Neural cell (in vitro differentiated cells): ENCODE results near the gene IRF3. TPM values are rescaled to one million over a fixed set of nuclear protein-coding genes. Genes with fewer than 3 reads are reported as not detected.

Experiments used
- H2AFZ ChIP-seq: fragments of 200-600, 300-800 bp; sonication (generic), shearing (Covaris generic); 2 replicates; pipeline ENCODE4 v1.6.0; 2014; ENCODE audit warnings: low read depth, mild to moderate bottlenecking, antibody characterized with exemption, low read length, moderate library complexity
- H3F3A ChIP-seq: fragments of 200-600 bp; shearing (Covaris generic); 2 replicates; pipeline ENCODE4 v1.6.1; 2016; ENCODE audit warnings: mild to moderate bottlenecking, moderate library complexity, mixed read lengths, antibody characterized with exemption, low read length; ENCODE audit not compliant: insufficient read depth, poor library complexity, severe bottlenecking
- H3K27ac ChIP-seq: fragments of 200-600, 300-800 bp; sonication (generic), shearing (Covaris generic); 2 replicates; pipeline ENCODE4 v1.5.1; 2014; ENCODE audit warnings: mild to moderate bottlenecking, low read length, moderate library complexity
- H3K27me3 ChIP-seq: fragments of 300-800, 200-600 bp; sonication (generic), shearing (Covaris generic); 2 replicates; pipeline ENCODE4 v1.6.0; 2014; ENCODE audit warnings: mild to moderate bottlenecking, low read depth, low read length, moderate library complexity; ENCODE audit not compliant: insufficient read depth
- H3K36me3 ChIP-seq: fragments of 300-800, 200-600 bp; sonication (generic), shearing (Covaris generic); 2 replicates; pipeline ENCODE4 v1.5.1; 2014; ENCODE audit warnings: mild to moderate bottlenecking, antibody characterized with exemption, low read length, moderate library complexity; ENCODE audit not compliant: insufficient read depth
- H3K4me2 ChIP-seq: fragments of 300-800, 200-600 bp; sonication (generic), shearing (Covaris generic); 2 replicates; pipeline ENCODE4 v1.6.0; 2014; ENCODE audit warnings: mild to moderate bottlenecking, low read length
- H3K4me3 ChIP-seq: fragments of 300-800, 200-600 bp; sonication (generic), shearing (Covaris generic); 2 replicates; pipeline ENCODE4 v1.5.1; 2014; ENCODE audit warnings: mild to moderate bottlenecking, low read length, moderate library complexity
- H3K79me2 ChIP-seq: fragments of 200-600 bp; shearing (Covaris generic); replicated peaks from 2 replicates; pipeline ENCODE4 v1.6.0; 2014; ENCODE audit warnings: mild to moderate bottlenecking, low read length, moderate library complexity; ENCODE audit not compliant: insufficient read depth
- H3K9ac ChIP-seq: fragments of 300-800, 200-600 bp; sonication (generic), shearing (Covaris generic); 2 replicates; pipeline ENCODE4 v1.6.1; 2016; ENCODE audit warnings: mild to moderate bottlenecking, low read length, mixed read lengths
- H3K9me2 ChIP-seq: fragments of 200-600 bp; shearing (Covaris generic); 2 replicates; pipeline ENCODE4 v1.6.1; 2016; ENCODE audit warnings: mild to moderate bottlenecking, low read length, mixed read lengths; ENCODE audit not compliant: insufficient read depth
- H3K9me3 ChIP-seq: fragments of 200-600, 300-800 bp; sonication (generic), shearing (Covaris generic); 2 replicates; pipeline ENCODE4 v1.6.1; 2016; ENCODE audit warnings: mild to moderate bottlenecking, mixed run types, low read length, moderate library complexity, mixed read lengths
- H4K20me1 ChIP-seq: fragments of 200-600 bp; shearing (Covaris generic); 2 replicates; pipeline ENCODE4 v1.6.1; 2016; ENCODE audit warnings: mild to moderate bottlenecking, mixed run types; ENCODE audit not compliant: insufficient read depth
- EP300 ChIP-seq: fragments of 450-650 bp; conservative IDR thresholded peaks from 2 replicates; pipeline ENCODE4 v1.6.1; 2014; ENCODE audit warnings: antibody characterized with exemption, mild to moderate bottlenecking, moderate library complexity; ENCODE audit not compliant: poor library complexity, severe bottlenecking
- EZH2 ChIP-seq: fragments of 200-600, 300-800 bp; shearing (Covaris generic), sonication (generic); IDR thresholded peaks from 2 replicates; pipeline ENCODE4 v1.6.1; 2014; ENCODE audit warnings: antibody characterized with exemption, low read length, borderline replicate concordance, mild to moderate bottlenecking; ENCODE audit not compliant: insufficient read depth, poor library complexity, severe bottlenecking
- MXI1 ChIP-seq: fragments of 450-650 bp; conservative IDR thresholded peaks from 2 replicates; pipeline ENCODE4 v1.6.1; 2014; ENCODE audit warnings: antibody characterized with exemption, mild to moderate bottlenecking; ENCODE audit not compliant: poor library complexity, severe bottlenecking
- POLR2AphosphoS5 ChIP-seq: IDR thresholded peaks from 2 replicates; pipeline ENCODE4 v1.6.1; 2012
- RAD21 ChIP-seq: fragments of 450-650 bp; conservative IDR thresholded peaks from 2 replicates; pipeline ENCODE4 v1.6.1; 2014; ENCODE audit warnings: antibody characterized with exemption, mild to moderate bottlenecking, moderate library complexity
- SMC3 ChIP-seq: fragments of 450-650 bp; conservative IDR thresholded peaks from 2 replicates; pipeline ENCODE4 v1.6.1; 2014; ENCODE audit warnings: antibody characterized with exemption, mild to moderate bottlenecking, moderate library complexity; ENCODE audit not compliant: poor library complexity
- TAF1 ChIP-seq: IDR thresholded peaks from 2 replicates; pipeline ENCODE4 v1.6.1; 2012; ENCODE audit warnings: low read depth
- polyA plus RNA-seq: library from polyadenylated mRNA; depleted of rRNA; stranded (reverse); fragments of >200 nt; gene quantifications from 2 replicates; pipeline ENCODE4 v1.2.3, GENCODE V29; 2014
- TF ChIP-seq, protein P1 (sequence below): IDR thresholded peaks from 2 replicates; pipeline ENCODE4 v1.6.1; 2012; ENCODE audit warnings: borderline replicate concordance
- TF ChIP-seq, protein P2 (sequence below): fragments of 450-650 bp; IDR thresholded peaks from 2 replicates; pipeline ENCODE4 v1.5.1; 2014; ENCODE audit warnings: antibody characterized with exemption, mild to moderate bottlenecking, moderate library complexity; ENCODE audit not compliant: poor library complexity, severe bottlenecking

The IRF3 gene
- polyA plus RNA-seq, 1 donor from 2014 or later = 39.4 TPM

DNA sequence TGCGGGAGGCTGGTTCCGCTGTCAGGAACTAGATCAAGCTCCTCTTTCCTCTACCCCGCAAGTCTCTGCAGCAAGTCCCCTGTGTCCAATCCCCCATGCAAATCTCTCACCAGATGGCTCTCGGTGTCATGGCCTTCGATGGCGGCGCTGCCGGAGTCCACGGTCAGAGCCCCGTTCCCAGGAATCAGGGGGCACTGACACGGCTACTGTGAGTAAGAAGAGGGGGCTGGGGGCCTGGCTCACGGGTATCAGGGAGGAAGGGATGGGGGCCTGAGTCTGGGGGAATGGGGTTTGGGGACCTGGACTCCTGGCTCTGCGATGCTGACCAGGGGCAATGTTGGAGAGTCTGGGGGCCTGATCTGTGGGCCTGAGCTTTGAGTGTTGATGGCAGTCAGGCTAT is 19.7 kb downstream of the IRF3 start:
- H3K27me3 ChIP-seq = no peaks in the 10 kb centered on the region
- no peak overlapping the region for H3K4me2 ChIP-seq
- H3K9me3 ChIP-seq = no peaks in the 10 kb centered on the region
- H2AFZ ChIP-seq = no peak overlapping the region
- H3F3A ChIP-seq = peaks cover under 1% of the 10 kb centered on the region
- TF ChIP-seq, protein P1, sequence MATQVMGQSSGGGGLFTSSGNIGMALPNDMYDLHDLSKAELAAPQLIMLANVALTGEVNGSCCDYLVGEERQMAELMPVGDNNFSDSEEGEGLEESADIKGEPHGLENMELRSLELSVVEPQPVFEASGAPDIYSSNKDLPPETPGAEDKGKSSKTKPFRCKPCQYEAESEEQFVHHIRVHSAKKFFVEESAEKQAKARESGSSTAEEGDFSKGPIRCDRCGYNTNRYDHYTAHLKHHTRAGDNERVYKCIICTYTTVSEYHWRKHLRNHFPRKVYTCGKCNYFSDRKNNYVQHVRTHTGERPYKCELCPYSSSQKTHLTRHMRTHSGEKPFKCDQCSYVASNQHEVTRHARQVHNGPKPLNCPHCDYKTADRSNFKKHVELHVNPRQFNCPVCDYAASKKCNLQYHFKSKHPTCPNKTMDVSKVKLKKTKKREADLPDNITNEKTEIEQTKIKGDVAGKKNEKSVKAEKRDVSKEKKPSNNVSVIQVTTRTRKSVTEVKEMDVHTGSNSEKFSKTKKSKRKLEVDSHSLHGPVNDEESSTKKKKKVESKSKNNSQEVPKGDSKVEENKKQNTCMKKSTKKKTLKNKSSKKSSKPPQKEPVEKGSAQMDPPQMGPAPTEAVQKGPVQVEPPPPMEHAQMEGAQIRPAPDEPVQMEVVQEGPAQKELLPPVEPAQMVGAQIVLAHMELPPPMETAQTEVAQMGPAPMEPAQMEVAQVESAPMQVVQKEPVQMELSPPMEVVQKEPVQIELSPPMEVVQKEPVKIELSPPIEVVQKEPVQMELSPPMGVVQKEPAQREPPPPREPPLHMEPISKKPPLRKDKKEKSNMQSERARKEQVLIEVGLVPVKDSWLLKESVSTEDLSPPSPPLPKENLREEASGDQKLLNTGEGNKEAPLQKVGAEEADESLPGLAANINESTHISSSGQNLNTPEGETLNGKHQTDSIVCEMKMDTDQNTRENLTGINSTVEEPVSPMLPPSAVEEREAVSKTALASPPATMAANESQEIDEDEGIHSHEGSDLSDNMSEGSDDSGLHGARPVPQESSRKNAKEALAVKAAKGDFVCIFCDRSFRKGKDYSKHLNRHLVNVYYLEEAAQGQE = no peak
- TF ChIP-seq RAD21 (no peak), EP300 (no peak), EZH2 (no peak), TAF1 (no peak), POLR2AphosphoS5 (no peak), MXI1 (no peak), SMC3 (no peak)
- TF ChIP-seq, protein P2, sequence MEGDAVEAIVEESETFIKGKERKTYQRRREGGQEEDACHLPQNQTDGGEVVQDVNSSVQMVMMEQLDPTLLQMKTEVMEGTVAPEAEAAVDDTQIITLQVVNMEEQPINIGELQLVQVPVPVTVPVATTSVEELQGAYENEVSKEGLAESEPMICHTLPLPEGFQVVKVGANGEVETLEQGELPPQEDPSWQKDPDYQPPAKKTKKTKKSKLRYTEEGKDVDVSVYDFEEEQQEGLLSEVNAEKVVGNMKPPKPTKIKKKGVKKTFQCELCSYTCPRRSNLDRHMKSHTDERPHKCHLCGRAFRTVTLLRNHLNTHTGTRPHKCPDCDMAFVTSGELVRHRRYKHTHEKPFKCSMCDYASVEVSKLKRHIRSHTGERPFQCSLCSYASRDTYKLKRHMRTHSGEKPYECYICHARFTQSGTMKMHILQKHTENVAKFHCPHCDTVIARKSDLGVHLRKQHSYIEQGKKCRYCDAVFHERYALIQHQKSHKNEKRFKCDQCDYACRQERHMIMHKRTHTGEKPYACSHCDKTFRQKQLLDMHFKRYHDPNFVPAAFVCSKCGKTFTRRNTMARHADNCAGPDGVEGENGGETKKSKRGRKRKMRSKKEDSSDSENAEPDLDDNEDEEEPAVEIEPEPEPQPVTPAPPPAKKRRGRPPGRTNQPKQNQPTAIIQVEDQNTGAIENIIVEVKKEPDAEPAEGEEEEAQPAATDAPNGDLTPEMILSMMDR = no peak
- no peak overlapping the region for H3K4me3 ChIP-seq
- no peak overlapping the region for H3K9ac ChIP-seq
- no peak overlapping the region for H3K27ac ChIP-seq
- no peaks in the 10 kb centered on the region for H3K36me3 ChIP-seq
- H3K79me2 ChIP-seq = peaks cover 25% of the 10 kb centered on the region
- no peaks in the 10 kb centered on the region for H3K9me2 ChIP-seq
- H4K20me1 ChIP-seq = no peaks in the 10 kb centered on the region

DNA sequence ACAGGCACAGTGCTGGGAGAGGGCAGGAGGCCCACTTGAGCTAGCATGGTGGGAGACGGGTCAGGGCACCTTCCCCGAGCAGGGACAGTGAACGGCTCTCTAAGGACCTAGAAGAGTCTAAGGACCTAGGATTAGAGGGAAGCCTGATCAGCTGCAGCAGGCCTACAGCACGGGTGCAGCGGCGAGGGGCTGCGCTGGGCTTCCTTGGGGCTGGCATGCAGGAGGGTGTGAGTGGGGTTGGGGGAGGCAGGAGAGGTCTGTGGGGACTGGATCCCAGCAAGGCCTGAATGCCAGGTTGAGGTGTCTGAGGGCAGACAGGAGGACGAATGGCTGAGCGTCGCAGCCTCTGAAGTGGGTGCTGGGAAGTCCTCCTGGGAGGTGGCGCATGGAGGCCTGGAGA is 20.1 kb downstream of the IRF3 start:
- Histone ChIP-seq H3K9me3 (no peaks in the 10 kb centered on the region), H3K79me2 (peaks cover 25% of the 10 kb centered on the region), H3K9ac (no peak overlapping the region), H4K20me1 (no peaks in the 10 kb centered on the region), H3K27me3 (no peaks in the 10 kb centered on the region), H3K9me2 (no peaks in the 10 kb centered on the region), H2AFZ (no peak overlapping the region), H3K4me3 (no peak overlapping the region), H3K36me3 (no peaks in the 10 kb centered on the region), H3F3A (peaks cover 4% of the 10 kb centered on the region), H3K4me2 (no peak overlapping the region), H3K27ac (no peak overlapping the region)
- no peak for TF ChIP-seq MXI1

DNA sequence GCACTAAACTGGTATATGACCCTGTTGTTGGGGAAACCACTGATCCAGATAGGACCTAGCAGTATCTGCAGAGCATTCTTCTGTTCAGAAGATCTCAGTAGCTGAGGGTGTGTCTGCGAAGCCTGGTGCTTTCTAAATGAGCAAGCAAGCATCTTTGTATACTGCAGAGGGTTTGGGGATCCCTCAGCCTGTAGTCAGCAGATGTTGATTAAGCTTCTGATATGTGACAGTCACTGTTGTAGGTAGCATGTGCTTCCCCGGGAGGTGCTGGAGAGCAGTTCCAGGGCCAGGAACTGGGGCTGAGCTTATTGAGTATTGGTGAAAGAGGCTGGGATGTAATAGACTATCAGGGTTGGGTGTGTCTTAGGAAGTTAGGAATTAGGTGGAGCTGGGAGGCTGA is 22.2 kb downstream of the IRF3 start:
- Histone ChIP-seq H4K20me1 (no peaks in the 10 kb centered on the region), H3K27ac (no peak overlapping the region), H3K79me2 (peaks cover 25% of the 10 kb centered on the region), H3K27me3 (no peaks in the 10 kb centered on the region), H2AFZ (no peak overlapping the region), H3K9me2 (no peaks in the 10 kb centered on the region), H3K9ac (no peak overlapping the region), H3K36me3 (no peaks in the 10 kb centered on the region), H3F3A (peaks cover 5% of the 10 kb centered on the region), H3K4me3 (peak overlapping the region; percentile 76), H3K4me2 (peak overlapping the region; percentile 90), H3K9me3 (no peaks in the 10 kb centered on the region)
- TF ChIP-seq, protein P2 = no peak
- TF ChIP-seq SMC3 (no peak), TAF1 (no peak), MXI1 (no peak), EZH2 (no peak), POLR2AphosphoS5 (no peak), EP300 (no peak), RAD21 (no peak)
- TF ChIP-seq, protein P1 = no peak
